HepG2 (cell line): Measurements from ENCODE around the gene CHID1. TPM values are rescaled to one million over a fixed set of nuclear protein-coding genes. Genes with fewer than 3 reads are reported as not detected.
A peak's percentile ranks its signal among the peaks of the same experiment; 100 is the strongest.

ENCODE experiments used
- JUND ChIP-seq: sonication (generic); formaldehyde crosslinking; IDR thresholded peaks from 2 replicates; pipeline ENCODE4 v1.8.0; 2022; ENCODE audit warnings: mild to moderate bottlenecking, missing genetic modification reagents
- PAXIP1 ChIP-seq: sonication (generic); formaldehyde crosslinking; conservative IDR thresholded peaks from 2 replicates; pipeline ENCODE4 v1.4.0; 2020; ENCODE audit warnings: mild to moderate bottlenecking, missing genetic modification reagents, moderate library complexity
- SALL1 ChIP-seq: sonication (generic); formaldehyde crosslinking; IDR thresholded peaks from 2 replicates; pipeline ENCODE4 v1.8.0; 2022; ENCODE audit warnings: mild to moderate bottlenecking, missing genetic modification reagents
- SRSF4 ChIP-seq: fragments of 200-400 bp; formaldehyde crosslinking; IDR thresholded peaks from one replicate; pipeline ENCODE4 v1.6.1; 2018; ENCODE audit warnings: mild to moderate bottlenecking, low read depth, low read length, moderate library complexity; ENCODE audit not compliant: poor library complexity, severe bottlenecking
- TBX2 ChIP-seq: sonication (generic); formaldehyde crosslinking; IDR thresholded peaks from 2 replicates; pipeline ENCODE4 v1.5.0; 2020; ENCODE audit warnings: missing genetic modification reagents, mild to moderate bottlenecking, borderline replicate concordance
- TRIM22 ChIP-seq: fragments of 450-650 bp; IDR thresholded peaks from 2 replicates; pipeline ENCODE4 v1.6.1; 2017
- ZFP90 ChIP-seq: sonication (generic); formaldehyde crosslinking; IDR thresholded peaks from 2 replicates; pipeline ENCODE4 v1.8.0; 2022; ENCODE audit warnings: missing genetic modification reagents, mild to moderate bottlenecking, inconsistent platforms, borderline replicate concordance
- ZHX1 ChIP-seq: sonication (generic); formaldehyde crosslinking; IDR thresholded peaks from 2 replicates; pipeline ENCODE4 v1.8.1; 2022; ENCODE audit warnings: low read depth, mild to moderate bottlenecking, missing genetic modification reagents
- ZNF160 ChIP-seq: sonication (generic); formaldehyde crosslinking; IDR thresholded peaks from 2 replicates; pipeline ENCODE4 v1.8.0; 2022; ENCODE audit warnings: mild to moderate bottlenecking, inconsistent platforms, missing genetic modification reagents
- ZNF235 ChIP-seq: sonication (generic); formaldehyde crosslinking; IDR thresholded peaks from 2 replicates; pipeline ENCODE4 v1.8.1; 2023; ENCODE audit warnings: mild to moderate bottlenecking, missing genetic modification reagents, borderline replicate concordance
- ZNF616 ChIP-seq: sonication (generic); formaldehyde crosslinking; IDR thresholded peaks from 2 replicates; pipeline ENCODE4 v1.5.0; 2020; ENCODE audit warnings: low read depth, mild to moderate bottlenecking, missing genetic modification reagents
- polyA plus RNA-seq, 8 experiments: library from polyadenylated mRNA; depleted of rRNA in 3 of 8; stranded (reverse) in 7 of 8; unstranded in 1 of 8; fragments of >200 nt; fragmentation: Illumina TruSeq in 4 of 8; extraction: Trizol in 4 of 8; gene quantifications; 2 replicates each; pipeline versions ENCODE4 v1.2.1 to v1.2.3, GENCODE V29; 2011 to 2016; ENCODE audit warnings: low read depth in 4 of 8, missing spikeins in 1 of 8, mixed read lengths in 1 of 8; ENCODE audit not compliant: insufficient read depth in 1 of 8
- total RNA-seq, 5 experiments: library from RNA; depleted of rRNA; stranded (reverse); fragments of >200 nt; fragmentation: Illumina TruSeq; extraction: Trizol; gene quantifications; 2 replicates each; pipeline ENCODE4 v1.2.3, GENCODE V29; 2016; ENCODE audit warnings: low read depth in 1 of 5
- TF ChIP-seq, protein P1 (sequence below): sonication (generic); formaldehyde crosslinking; IDR thresholded peaks from 2 replicates; pipeline ENCODE4 v1.4.0; 2020; ENCODE audit warnings: missing genetic modification reagents
- TF ChIP-seq, protein P2 (sequence below): sonication (generic); formaldehyde crosslinking; IDR thresholded peaks from 2 replicates; pipeline ENCODE4 v1.4.0; 2020; ENCODE audit warnings: mild to moderate bottlenecking, low read depth, missing genetic modification reagents

CHID1 gene
- total and polyA plus RNA-seq, 2 of the 13 experiments (the other 11 are each of a cell fraction or from before 2014, with no cell fraction given) = 65.1 to 93.6 TPM

- TF ChIP-seq PAXIP1 (CRISPR knock-in tag) = peak; percentile 25; the same call in 1 of the 2 replicates
- no peak for TF ChIP-seq SRSF4
- peak; percentile 81 for TF ChIP-seq JUND (CRISPR knock-in tag)
- no peak for TF ChIP-seq ZFP90 (CRISPR knock-in tag)
- TF ChIP-seq ZNF160 (CRISPR knock-in tag) = no peak
- TF ChIP-seq, protein P1, sequence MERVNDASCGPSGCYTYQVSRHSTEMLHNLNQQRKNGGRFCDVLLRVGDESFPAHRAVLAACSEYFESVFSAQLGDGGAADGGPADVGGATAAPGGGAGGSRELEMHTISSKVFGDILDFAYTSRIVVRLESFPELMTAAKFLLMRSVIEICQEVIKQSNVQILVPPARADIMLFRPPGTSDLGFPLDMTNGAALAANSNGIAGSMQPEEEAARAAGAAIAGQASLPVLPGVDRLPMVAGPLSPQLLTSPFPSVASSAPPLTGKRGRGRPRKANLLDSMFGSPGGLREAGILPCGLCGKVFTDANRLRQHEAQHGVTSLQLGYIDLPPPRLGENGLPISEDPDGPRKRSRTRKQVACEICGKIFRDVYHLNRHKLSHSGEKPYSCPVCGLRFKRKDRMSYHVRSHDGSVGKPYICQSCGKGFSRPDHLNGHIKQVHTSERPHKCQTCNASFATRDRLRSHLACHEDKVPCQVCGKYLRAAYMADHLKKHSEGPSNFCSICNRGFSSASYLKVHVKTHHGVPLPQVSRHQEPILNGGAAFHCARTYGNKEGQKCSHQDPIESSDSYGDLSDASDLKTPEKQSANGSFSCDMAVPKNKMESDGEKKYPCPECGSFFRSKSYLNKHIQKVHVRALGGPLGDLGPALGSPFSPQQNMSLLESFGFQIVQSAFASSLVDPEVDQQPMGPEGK (CRISPR knock-in tag) = peak; percentile 55; the same call in 1 of the 2 replicates
- peak; percentile 26; the same call in 1 of the 2 replicates for TF ChIP-seq SALL1 (CRISPR knock-in tag)
- TF ChIP-seq TBX2 (CRISPR knock-in tag) = peak; percentile 70
- no peak for TF ChIP-seq ZHX1 (CRISPR knock-in tag)
- no peak for TF ChIP-seq TRIM22
- TF ChIP-seq ZNF616 (CRISPR knock-in tag) = no peak
- TF ChIP-seq ZNF235 = no peak
- TF ChIP-seq, protein P2, sequence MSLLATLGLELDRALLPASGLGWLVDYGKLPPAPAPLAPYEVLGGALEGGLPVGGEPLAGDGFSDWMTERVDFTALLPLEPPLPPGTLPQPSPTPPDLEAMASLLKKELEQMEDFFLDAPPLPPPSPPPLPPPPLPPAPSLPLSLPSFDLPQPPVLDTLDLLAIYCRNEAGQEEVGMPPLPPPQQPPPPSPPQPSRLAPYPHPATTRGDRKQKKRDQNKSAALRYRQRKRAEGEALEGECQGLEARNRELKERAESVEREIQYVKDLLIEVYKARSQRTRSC (CRISPR knock-in tag) = no peak
Measured at GRCh38 chr11:818396-819128, 92.0 kb downstream of the CHID1 start, which contains the start of gene PNPLA2 (continued).
